GM12872 (cell line): ENCODE measurements around the gene VSIG1.

ENCODE experiments used
- CTCF ChIP-seq: IDR thresholded peaks from 3 replicates; pipeline ENCODE4 v1.5.1; 2011; ENCODE audit warnings: low read depth, mild to moderate bottlenecking, low read length, moderate library complexity; ENCODE audit not compliant: insufficient read depth

VSIG1 gene

GRCh38 chrX:108022491-108023089 lies 22.3 kb upstream of the VSIG1 start:
- TF ChIP-seq CTCF: no peak

DNA sequence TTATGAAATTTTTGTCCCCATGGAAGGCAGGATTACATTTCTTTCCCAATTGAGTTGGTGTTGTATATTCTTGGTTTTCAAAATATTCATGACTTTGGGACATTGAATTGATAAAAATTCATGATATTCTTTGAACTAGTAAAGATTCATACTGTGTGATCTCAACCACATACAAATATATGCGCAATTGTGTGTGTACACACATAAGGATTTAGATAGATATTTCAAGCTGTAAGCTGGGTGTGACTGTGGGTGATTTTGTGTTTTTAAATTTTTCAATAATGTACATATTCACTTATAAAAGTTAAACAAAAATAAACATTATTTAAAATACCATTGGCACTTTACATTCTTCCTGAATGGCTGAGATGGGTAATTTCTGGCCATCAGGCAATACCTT lies 19.5 kb upstream of the VSIG1 start:
- no peak for TF ChIP-seq CTCF

GRCh38 chrX:108025954-108026600 lies 18.8 kb upstream of the VSIG1 start:
- no peak for TF ChIP-seq CTCF

DNA sequence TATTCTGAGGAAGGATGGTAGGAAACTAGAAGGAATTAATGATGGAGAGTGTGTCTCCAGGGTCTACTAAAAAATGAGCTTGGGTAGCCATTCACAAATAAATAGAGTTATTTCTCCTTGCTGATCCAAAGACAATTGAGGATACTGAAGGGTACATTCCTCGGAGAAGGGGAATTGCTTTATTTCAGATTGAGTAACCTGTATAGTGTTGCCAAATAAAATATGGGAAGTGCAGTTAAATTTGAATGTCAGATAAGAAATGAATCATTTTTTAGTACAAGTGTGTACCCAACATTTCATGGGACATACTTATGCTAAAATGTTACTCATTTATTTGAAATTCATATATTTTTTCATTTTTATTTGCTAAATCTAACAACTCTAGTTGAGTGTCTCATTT lies 16.0 kb upstream of the VSIG1 start:
- TF ChIP-seq CTCF: no peak

DNA sequence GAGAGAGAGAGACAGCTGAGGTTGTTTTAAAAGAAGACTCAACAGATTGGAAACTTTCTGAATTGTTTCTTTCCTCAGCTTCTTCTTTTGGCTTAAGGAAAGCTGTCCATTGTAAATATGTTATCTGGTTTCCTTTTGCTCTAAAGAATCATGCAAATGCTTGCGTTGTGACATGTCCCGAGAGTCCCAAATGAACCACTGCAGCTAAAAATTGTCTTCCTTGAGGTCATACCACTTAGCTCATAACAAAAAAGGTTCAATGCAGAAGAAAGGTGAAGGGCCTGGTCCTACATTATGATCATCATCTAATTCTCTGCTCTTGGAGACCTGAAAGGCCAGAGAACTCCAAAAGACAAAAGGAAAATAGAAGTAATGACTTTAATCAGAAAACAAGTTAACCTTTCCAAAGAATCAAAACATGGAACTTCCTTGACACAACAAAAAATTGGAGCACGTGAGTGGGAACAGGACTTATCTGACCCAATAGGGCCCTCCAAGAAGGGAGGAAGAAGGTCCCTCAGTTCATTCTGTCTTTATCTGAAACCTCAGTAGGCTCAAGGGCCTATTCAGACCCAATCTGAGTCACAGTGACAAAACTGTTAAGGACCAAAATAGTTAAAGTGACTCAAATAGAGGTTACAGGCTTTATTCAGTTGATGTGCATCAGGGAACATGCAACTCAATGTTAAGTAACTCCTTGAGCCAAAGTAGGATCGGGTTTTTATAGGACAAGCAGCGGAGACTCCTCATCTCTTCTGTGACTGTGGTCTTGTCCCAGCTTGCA lies 14.7 kb upstream of the VSIG1 start:
- no peak for TF ChIP-seq CTCF

GRCh38 chrX:108032944-108033343 lies 11.9 kb upstream of the VSIG1 start:
- no peak for TF ChIP-seq CTCF

- TF ChIP-seq CTCF: no peak
Measured at GRCh38 chrX:108033890-108034289, 11.0 kb upstream of the VSIG1 start.
